NCI-H82 treated with DMSO at 0.1 percent for 48 hours (cell line): ENCODE data around the gene MAST2.
"Not testable (repeated sequence)": the region's sequence is repeated elsewhere in the genome, so short reads cannot be mapped to it uniquely, and the experiment has no call there.

ENCODE experiments used
- DNase-seq: peaks from one replicate; lab custom pipeline; 2025; ENCODE audit not compliant: unreplicated experiment; lab: John Stamatoyannopoulos, UW

The MAST2 gene

DNA sequence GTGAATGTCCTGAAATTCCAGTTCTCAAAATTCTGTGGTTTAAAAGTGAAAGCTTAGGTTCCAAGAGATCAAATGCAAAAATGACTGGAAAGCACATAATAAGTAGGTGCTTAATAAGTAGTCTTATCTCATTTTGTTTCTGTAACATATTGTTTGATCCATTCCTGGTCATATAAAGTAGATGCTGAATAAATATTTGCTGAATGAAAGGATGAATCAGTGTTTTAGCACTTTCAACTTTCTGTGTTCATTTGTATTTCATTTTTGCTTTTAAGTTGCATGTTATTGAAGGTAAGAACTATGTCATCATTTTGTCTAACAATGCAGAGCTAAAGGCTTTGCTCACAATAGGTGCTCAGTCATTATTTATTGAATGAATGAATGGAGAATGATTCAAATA lies 6.3 kb downstream of the MAST2 start:
- no peak for DNase-seq

GRCh38 chr1:45814776-45815175 lies 11.4 kb downstream of the MAST2 start:
- no peak for DNase-seq

- DNase-seq: no peak
Measured at GRCh38 chr1:45815667-45816458, 12.5 kb downstream of the MAST2 start.

DNA sequence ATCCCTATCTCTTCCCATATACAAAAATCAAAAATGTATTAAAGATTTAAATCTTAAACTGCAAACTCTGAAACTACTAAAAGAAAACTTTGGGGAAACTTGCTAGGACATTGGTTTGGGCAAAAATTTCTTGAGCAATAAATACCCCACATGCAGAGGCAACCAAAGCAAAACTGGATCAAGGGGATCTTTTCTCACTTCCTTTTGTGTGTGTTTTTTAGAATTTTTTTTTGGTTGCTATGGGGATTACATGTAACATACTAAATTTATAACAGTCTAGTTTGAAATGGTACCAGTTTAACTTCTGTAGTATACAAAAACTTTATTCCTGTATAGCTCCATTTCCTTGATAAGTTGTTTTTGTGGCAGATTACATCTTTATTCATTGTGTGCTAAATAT lies 16.8 kb downstream of the MAST2 start:
- no peak for DNase-seq

- no peak for DNase-seq
Measured at GRCh38 chr1:45820788-45821187, 17.4 kb downstream of the MAST2 start.

GRCh38 chr1:45822644-45823043 lies 19.2 kb downstream of the MAST2 start:
- no peak for DNase-seq

DNA sequence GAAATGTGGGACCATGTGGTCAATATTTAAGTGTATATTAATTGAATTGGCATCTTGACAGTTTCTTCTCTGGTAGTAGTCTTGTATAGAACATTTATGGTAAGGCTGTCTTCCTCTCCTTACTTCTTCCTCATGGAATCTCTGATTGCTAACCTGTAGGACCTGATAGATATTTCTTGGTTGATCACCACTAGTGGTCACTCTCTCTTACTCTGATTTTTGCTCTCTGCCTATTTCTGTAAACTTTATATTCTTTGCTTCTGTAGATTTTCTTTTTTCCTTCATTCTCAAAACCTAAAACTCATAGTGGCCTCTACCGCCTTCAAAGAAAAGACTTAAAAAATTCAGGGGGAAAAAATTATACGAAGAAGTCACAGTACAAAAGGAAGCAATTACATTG lies 21.2 kb downstream of the MAST2 start:
- DNase-seq: no peak

- no peak for DNase-seq
Measured at GRCh38 chr1:45827256-45827655, 23.8 kb downstream of the MAST2 start.

DNA sequence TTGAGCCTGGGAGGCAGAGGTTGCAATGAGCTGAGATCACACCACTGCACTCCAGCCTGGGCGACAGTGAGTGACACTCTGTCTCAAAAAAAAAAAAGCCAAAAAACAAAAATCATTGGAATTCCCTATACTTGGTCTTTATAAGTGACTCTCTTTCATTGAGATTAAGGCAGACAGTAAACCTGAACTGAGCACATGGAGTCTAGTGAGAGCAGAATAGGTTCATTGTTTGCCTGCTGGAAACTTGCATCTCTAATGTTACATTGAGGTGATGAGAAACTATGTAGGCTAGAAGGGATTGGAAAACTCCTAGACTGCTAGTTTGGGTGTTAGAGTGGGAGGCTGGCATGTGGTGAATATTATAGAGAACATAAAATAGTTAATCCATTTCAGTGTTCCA lies 25.4 kb downstream of the MAST2 start:
- no peak for DNase-seq

- DNase-seq: no peak
Measured at GRCh38 chr1:45833361-45833760, 29.9 kb downstream of the MAST2 start.

- no peak for DNase-seq
Measured at GRCh38 chr1:45834689-45835088, 31.3 kb downstream of the MAST2 start.

- DNase-seq: no peak
Measured at GRCh38 chr1:45836451-45836850, 33.0 kb downstream of the MAST2 start.

GRCh38 chr1:45836861-45837260 lies 33.4 kb downstream of the MAST2 start:
- DNase-seq: not testable (repeated sequence)

- DNase-seq: not testable (repeated sequence)
Measured at GRCh38 chr1:45838322-45838721, 34.9 kb downstream of the MAST2 start.

DNA sequence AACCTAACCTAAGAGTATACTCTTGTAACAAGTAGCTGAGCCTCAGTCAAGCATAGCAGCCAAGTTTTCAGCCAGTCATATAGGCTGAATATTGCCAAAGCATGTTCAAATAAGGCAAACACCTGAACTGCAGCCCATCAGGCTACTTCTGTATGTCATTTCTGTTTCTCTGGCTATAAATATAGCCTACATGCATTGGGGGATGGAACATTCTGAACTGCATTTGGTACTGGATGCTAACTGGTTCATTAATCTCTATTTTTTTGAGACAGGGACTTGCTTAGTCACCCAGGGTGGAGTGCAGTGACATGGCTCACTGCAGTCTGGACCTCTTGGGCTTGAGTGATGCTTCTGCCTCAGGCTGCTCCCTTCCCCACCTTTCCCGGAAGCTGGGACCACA lies 37.3 kb downstream of the MAST2 start:
- DNase-seq: no peak

DNA sequence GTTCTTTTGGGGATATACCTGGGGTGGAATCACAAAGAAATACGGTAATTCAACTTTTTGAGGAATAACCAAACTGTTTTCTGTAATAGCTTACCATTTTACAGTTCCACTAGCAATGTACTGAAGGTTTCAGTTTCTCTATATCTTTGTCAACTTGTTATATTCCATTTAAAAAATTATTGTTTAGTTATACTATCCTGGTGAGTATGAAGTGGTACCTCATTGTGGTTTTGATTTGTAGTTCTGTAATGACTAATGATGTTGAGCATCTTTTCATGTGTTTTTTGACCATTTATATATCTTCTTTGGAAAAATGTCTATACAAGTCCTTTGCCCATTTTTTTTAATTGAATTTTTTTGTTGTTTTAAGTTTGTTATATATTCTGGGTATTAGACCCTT lies 39.4 kb downstream of the MAST2 start:
- DNase-seq: no peak

DNA sequence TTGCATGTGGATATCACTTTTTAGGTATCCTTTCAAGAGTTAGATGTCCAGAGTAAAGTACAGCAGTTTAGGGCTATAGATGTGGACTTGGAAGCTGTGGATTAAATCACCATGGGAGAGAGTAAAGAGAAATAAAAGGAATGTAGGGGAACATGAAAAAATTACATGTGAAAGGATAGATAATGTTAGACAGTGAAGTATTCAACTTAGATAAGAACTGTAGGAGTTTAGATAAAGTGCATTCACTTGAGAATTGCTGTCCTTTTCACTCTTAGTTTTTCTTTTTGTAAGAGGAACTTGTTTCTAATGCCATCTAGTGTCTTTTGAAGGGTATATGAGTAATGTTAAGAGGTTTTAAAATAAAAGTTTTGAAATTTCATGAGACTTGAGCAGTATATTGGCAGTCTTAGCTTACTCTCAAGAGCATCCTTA lies 40.1 kb downstream of the MAST2 start:
- no peak for DNase-seq

DNA sequence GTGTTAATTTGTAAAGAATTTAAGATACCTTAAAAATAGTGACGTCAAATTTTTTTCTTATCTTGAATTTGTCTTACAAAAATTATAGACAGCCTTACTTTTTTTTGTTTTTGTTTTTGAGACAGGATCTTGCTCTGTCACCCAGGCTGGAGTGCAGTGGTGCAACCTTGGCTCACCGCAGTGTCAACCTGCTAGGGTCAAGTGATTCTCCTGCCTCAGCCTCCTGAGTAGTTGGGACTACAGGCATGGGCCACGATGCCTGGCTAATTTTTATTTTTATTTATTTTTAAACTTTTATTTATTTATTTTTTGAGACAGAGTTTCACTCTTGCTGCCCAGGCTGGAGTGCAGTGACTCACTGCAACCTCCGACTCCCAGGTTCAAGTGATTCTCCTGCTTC lies 40.6 kb downstream of the MAST2 start:
- DNase-seq: not testable (repeated sequence)

- DNase-seq: no peak
Measured at GRCh38 chr1:45846931-45847330, 43.5 kb downstream of the MAST2 start.

DNA sequence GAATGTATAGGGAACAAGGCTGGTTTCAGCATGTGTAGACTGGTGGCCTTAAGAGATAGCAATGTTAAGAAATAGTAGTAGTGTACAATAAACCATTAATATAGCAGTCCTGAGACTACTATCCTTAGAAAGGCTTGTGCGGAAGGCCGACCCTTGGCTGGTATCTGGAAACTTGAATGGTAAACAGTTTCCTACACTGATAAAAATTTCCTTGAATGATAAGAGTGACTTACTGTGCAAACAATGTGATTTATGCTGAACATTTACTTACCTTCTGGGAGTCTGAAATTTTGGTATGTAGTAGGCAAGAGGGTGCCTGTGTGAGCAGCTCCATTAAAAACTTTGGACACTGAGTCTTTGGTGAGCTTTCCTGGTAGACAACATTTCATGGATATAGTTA lies 44.7 kb downstream of the MAST2 start:
- DNase-seq: no peak

GRCh38 chr1:45848714-45849113 lies 45.3 kb downstream of the MAST2 start:
- DNase-seq: no peak

GRCh38 chr1:45850017-45850416 lies 46.6 kb downstream of the MAST2 start:
- DNase-seq: no peak

DNA sequence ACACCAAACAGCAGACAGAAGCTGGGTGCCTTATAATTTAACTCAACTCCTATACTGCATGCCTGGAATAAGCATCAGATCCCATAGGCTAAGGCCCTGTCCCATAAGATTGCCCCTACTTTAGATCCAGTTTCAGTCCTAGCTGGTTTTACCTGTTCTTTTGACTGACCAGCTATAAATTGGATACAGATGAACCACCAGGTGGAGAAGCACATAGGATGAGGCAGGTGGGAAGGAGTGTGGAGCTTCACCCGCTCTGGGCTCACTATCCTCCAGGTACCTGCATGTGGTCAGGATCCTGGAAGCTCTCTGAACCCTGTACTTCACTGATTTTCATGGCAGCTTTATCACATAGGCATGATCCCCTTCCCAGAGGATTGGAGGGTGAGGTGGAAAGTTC lies 51.3 kb downstream of the MAST2 start:
- DNase-seq: no peak
